ENCODE results near the gene AQP3. TPM values are rescaled to one million over a fixed set of nuclear protein-coding genes. Genes with fewer than 3 reads are reported as not detected.

Gene AQP3
- total and polyA plus RNA-seq, 2 of the 13 experiments (the other 11 are each of a cell fraction or from before 2014, with no cell fraction given): 1.4 to 5.5 TPM

GRCh38 chr9:33415501-33416038 is 31.8 kb downstream of the AQP3 start (continued):
- TF ChIP-seq PRDM15 (CRISPR knock-in tag; IDR thresholded peaks at IDR 0.05) (peak; percentile 75), KDM5B (CRISPR knock-in tag; IDR thresholded peaks at IDR 0.05; ENCODE audit: borderline replicate concordance) (peak; percentile 69; the same call in 1 of the 2 replicates), ARID4A (CRISPR knock-in tag; IDR thresholded peaks at IDR 0.05; ENCODE audit: borderline replicate concordance) (peak; percentile 81; the same call in 1 of the 2 replicates), ZSCAN5A (CRISPR knock-in tag; IDR thresholded peaks at IDR 0.05; ENCODE audit: borderline replicate concordance) (peak; percentile 47; the same call in 1 of the 2 replicates), ZNF205 (CRISPR knock-in tag; IDR thresholded peaks at IDR 0.05) (peak; percentile 95), POGZ (CRISPR knock-in tag; IDR thresholded peaks at IDR 0.05) (peak; percentile 91), ZNF792 (CRISPR knock-in tag; IDR thresholded peaks at IDR 0.05) (peak; percentile 87), RFXANK (CRISPR knock-in tag; IDR thresholded peaks at IDR 0.05) (peak; percentile 80; the same call in 1 of the 2 replicates), ZSCAN9 (CRISPR knock-in tag; IDR thresholded peaks at IDR 0.05; ENCODE audit: borderline replicate concordance) (peak; percentile 91), ZNF616 (CRISPR knock-in tag; IDR thresholded peaks at IDR 0.05; ENCODE audit: low read depth) (no peak), ZNF230 (CRISPR knock-in tag; IDR thresholded peaks at IDR 0.05) (no peak; the same call in 1 of the 2 replicates), SP4 (CRISPR knock-in tag; IDR thresholded peaks at IDR 0.05) (peak; percentile 86), NFAT5 (CRISPR knock-in tag; IDR thresholded peaks at IDR 0.05) (no peak), RFXAP (CRISPR knock-in tag; IDR thresholded peaks at IDR 0.05; ENCODE audit: borderline replicate concordance) (peak; percentile 93; the same call in 1 of the 2 replicates), ZNF33A (CRISPR knock-in tag; IDR thresholded peaks at IDR 0.05; ENCODE audit: borderline replicate concordance) (no peak; the same call in 1 of the 2 replicates)

Data from HepG2 (cell line).